CD4-positive, alpha-beta T cell treated with Interferon gamma for 1 hour (primary cell): ENCODE measurements around the gene TNP2.

Source experiments
- DNase-seq: peaks from one replicate; pipeline ENCODE4 v3.0.0-alpha.2; 2020

Gene TNP2

DNA sequence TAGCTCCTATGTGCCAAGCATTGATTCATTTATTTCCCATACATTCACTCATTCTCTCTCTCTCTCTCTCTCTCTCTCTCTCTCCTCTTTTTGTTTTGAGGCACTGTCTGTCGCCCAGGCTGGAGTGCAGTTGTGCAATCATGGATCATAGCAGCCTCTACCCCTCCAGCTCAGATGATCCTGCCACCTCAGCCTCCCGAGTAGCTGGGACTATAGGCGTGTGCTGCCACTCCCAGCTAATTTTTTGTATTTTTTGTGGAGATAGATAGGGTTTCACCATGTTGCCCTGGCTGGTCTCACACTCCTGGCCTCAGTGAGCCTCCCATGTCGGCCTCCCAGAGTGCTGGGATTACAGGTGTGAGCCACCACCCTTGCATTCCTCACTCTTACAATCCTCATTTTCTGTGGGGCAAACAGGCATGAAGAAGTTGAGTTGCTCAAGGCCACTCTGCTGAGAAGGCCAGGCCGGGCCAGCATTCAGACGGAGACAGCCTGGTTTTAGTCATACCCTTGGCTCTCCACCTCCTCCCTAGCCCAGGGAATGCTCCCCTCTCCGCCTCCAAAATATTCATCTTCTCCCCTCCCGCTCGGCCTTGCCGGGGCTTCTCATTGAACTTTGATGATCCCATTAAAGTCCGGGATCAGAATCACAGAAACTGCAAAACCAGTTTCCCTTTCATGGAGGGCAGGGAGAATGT is 7.9 kb upstream of the TNP2 start:
- DNase-seq, result no peak

DNA sequence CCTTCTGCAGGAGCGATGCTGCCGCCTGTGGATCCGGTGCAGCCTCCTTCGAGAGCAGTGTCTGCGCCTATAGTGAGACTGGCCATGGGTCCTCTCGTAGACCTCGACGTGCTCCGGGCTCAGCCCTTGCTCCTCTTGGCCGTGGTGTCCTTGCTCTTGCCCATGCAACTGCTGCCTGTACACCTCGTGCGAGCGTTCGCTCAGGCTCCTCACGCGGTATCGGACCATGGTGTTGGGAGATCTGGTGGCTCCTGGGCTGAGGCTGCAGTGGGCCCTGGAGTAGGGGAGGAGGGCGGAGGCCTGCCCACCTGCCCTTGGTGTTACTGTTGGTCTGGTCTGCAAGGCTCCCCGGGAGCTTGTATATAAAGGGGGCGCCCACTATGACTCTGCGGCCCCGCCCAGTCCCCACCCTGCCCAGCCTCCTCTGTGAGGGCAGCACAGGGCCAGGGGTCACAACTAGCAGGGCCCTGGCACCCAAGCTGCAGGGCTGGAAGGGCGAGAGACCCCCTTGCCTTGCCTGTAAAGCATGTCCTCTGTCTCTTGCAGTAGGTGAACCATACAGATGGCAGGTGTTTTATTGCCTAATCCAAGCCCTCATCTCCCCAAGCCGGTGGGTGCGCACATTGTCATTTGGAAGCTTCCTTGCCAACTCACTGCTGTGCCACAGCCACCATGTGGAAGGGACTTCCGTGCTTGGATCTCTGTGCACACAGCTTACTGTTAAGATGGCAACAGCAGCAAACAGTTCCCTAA is 7.2 kb upstream of the TNP2 start, which contains the start of gene PRM2:
Gene PRM2 (minus strand): TSS at position 338 of the 753 bp plus-strand sequence. CDS start 110 bp downstream, at position 228.
- DNase-seq, result no peak

DNA sequence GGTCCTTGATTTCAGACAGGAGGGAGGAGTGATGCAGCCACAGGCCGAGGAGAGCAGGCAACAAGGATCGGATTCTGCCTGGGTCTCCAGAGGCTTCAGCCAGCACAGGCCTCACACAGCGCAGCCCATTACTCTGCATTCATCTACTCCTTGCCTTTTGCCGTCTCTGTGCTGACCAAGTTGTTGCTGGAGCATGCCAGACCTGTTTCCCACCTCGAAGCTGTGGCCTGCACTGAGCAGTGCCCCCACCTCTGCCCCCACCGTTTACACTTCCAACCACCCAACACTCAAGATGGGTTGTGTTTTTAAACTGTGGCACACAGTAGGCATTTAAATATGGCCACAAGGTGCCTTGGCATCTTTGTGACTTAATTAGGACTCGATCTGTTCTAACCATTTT is 5.8 kb upstream of the TNP2 start:
- no peak for DNase-seq

DNA sequence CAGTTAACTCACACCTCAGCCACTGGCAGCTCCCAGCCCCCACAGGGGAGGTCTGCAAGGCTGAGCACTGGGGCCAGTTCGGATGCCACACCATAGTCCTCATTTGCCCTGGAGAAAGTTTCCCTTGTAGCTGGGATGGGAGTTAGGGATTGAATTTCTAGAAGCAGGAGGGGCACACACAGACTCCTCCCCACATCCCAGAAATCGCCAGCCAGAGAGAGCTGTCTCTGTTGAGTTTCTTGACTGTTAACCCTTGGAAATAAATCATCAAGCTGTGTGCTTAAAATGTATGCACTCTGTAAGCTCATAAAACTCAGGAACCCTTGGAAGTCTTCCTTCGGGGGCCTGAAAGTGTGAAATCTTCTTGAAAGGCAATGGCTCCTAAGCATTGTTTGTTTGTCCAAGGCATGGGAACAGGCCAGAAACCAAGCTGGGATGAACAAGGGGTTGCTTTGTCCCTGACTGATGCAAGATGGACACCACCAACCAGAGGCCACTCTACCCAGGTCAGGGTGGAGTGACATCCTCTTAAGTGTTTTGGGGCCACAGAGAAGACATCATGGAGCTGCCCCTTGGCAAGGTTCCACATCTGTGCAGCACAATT is 4.7 kb upstream of the TNP2 start:
- DNase-seq, result no peak

DNA sequence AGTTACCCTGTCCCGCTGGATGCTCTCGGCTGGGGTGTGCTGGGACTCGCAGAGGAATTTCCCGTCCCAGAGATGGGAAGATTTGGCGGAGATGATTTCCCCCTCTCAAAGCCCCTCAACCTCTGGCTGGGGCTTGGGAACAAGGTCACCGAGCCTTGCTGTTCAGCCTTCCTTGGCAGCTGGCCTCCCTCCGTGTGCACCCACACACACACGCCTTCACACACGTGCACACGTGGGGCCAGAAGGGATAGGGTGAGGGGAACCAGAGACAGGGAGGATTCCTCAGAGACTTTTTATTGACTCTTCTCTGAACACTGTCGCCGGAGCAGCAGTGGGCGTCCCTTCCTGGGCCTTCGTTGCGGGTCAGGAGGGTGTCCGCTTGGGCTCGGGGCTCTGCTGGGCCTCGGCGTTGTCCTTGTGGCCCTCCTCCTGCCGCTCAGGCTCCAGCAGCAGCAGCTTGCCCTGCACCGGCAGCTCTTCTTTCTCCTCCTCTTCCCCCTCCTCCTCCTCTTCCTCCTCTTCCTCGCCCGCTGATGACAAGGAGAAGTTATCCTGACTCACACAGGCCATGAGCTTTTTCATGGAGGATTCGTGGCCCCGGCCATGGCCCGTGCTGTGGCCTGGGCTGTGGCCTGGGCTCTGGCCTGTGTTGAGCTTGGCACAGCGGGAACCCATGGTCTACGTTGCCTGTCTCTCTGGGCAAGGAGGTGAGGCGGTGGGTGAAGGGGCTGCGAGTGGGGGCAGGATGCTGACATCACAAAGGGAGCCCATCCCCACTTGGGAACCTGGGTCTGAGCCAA is 4.0 kb upstream of the TNP2 start, which contains the start of gene PRM3:
Gene PRM3 (minus strand): TSS at position 709 of the 800 bp plus-strand sequence. CDS start 34 bp downstream, at position 675.
- no peak for DNase-seq

DNA sequence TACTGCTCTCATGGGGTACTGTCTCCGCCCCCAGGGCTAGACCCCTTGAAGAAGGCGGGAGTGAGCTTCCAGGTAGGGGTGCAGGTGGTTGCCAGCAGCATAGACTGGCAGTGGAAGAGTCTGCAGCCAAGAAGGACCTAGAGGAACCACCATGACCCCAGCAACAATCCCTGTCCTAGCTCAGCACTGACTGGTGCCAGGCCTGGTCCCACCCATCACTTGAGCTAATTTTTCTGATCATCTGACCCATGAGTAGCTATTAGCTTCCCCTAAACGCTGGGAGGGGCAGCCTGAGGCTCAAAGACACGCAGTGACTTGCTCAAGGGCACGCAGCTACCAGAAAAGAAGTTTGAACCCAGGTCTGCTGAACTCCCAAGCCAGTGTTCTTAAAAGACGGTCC is 3.4 kb upstream of the TNP2 start:
- no peak for DNase-seq

DNA sequence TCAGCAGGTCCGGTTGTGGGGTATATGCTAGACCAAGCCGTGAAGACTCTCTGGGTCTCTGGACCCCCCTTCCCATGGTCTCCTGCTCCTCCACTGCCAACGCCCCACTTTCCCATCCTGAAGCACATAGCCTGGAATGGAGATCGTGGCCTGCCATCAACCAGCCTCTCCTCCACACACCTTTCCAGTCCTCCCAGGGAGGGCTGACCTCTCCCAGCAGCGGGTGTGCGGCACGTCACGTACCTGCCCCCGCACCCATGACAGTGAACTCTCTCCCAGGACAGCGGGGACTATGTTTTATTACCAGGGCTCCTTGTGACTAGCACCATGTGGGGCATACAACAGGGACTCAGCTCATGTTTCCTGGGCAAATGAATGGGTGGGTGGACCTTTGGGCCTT is 2.5 kb upstream of the TNP2 start:
- no peak for DNase-seq

DNA sequence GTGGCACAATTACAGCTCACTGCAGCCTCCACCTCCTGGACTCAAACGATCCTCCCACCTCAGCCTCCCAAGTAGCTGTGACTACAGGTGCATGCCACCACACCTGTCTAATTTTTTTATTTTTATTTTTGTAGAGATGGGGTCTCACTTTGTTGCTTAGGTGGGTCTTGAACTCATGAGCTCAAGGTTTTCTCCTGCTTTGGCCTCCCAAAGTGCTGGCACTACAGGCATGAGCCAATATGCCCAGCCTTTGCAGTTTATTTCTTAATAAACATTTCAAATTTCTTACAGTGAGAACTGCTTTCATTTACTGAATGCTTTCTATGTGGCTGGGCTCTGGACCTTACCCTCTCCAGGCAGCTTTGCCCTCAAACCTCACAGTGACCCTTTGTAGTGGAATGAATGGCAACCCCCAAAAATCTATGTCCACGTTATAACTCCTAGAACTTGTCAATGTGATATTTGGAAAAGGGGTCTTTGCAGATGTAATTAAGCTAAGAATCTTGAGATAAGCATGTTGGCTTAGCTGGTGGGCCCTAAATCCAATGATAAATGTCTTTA is 1.6 kb upstream of the TNP2 start:
- DNase-seq, result no peak

DNA sequence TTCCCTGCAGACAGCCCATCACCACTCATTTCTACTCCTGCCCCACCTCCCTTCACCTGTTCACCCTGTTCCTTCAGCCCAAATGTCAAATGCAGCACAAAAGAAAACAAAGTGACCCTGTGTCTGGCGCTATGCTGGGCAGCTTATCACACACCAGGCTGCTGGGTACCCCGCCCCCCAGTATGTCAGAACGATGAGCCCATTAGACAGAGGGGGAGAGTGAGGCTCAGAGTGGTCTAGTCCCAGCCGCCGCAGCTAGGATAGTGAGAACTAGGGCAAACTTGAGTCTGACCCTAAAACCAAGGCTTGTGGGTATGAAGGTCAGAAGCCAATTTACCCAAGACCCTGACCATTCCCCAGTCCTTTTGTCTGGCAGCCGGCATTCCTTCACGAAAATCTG is 4.0 kb downstream of the TNP2 start:
- DNase-seq, result no peak

DNA sequence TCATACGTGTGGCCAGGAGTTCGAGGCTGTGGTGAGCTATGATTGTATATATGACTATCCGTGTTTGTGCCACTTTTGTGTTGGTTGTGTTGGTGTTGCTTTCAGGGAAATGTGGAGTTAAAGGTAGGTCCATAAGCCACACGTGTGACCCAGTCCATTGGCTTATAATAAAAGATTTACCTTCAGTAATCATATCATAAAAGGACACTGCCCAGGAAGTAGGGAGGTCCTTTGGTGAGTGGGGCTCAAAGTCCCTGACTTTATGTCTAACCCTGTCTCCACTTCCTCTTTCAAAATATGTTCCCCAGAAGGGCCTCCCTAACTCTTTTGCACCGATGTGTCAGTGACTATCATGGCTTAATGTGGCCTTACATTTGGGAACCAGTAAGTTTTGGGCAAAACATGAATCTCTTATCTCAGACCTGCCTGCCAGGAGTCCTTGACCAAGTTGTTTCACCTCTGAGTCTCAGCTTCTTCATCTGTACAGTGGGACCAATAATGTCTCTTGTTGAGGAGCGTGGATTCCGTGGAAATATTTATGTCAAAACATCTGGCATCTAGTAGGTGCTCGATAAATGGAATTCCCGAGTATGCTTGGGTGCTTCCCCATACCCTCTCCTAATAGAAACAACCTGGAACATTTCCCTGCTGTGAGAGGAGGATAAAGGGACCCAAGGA is 4.8 kb downstream of the TNP2 start:
- no peak for DNase-seq

DNA sequence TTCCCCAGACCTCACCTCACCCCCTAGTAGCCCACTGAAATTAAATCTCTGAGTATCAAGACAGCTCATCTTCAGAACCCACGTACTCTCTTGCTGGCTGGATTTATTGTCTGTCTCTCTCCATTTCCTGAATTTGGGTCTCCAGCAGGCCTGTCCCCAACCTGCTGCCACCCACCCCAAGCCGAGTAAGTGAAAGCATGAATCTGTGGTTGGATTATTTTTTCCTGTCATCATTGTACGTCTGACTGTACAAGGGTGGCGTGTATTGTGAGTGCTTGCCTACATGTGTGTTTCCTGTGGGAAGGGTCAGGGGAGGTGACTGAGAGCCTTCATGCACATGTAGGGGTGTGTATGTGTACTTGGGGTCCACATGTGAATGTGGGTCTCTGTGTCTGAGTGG is 5.4 kb downstream of the TNP2 start:
- no peak for DNase-seq

DNA sequence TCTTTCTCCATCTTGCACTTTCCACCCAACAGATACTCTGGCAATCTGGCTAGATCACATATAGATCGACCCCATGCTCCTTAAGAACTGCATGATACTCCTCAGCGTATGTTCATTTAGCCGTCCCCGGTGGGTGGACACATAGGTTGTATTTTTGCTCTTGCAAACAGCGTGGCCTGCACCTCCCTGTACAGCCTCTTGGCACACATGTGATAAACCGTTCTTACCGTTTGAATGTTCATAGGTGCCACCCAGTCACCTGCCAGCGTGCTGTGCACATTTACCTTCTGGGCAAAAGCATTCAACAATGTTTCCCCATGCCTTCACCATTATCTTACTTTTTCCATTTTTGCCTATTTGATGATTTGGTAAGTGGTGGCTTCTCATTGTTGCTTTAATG is 6.2 kb downstream of the TNP2 start:
- DNase-seq, result no peak

DNA sequence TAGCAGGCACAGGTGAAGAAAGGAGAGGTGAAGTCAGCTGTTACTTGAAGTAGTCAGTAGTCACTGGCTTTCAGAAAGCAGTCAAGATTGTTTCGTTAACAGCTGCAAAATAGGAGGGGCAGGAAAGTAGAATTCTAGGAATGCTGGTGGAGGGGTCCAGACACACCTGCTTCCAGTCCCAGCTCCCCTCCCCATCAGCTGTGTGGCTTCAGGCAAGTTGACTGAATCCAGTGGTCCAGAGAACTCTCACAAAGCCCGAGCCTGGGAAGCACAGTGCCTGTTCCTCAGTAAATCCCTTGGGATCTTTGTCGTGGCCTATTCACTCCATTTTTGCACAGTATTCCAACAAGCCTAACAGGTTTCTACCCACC is 8.5 kb downstream of the TNP2 start:
- no peak for DNase-seq

DNA sequence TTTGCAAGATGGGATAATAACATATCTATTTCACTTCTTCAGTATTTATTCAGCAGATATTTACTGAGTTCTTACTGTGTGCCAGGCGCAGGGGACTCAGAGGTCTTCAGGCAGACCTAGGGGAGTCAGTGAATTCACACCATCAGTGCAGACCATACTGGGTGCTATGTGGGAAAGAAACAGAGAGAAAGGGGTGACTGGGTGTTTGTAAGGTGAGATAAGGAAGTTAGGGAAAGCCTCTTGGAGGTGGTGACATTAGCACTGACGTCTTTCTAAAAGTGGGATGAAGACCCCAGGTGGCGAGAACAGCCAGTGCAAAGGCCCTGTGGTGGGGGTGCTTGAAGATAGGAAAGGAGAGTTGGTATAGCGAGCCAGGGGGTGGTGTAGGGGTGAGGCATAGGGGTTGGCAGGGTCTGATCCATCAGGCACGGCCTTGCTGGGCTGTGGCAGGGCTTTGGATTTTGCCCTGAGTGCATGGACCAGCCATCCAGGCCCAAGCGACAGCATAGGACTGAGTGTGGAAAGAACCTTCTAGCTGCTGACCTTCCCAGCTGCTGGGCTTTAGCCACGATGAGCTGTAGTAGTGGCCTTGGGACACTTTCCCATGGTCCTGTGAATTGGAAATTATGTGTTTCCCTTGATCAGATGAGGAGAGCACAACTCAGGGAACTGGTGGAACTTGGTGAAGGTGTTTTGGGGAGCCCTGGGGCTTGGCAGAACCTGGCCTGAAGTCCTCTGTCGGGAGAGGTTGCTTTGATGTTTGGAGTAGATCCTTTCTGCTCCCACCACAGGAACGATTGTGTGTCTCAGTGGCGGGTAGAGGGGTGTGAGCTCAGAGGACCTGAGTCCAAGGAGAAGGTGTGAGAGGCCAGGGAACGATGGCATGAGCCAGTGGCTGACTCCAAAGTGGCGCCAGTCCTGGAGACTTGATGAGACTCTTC is 9.2 kb downstream of the TNP2 start:
- no peak for DNase-seq

DNA sequence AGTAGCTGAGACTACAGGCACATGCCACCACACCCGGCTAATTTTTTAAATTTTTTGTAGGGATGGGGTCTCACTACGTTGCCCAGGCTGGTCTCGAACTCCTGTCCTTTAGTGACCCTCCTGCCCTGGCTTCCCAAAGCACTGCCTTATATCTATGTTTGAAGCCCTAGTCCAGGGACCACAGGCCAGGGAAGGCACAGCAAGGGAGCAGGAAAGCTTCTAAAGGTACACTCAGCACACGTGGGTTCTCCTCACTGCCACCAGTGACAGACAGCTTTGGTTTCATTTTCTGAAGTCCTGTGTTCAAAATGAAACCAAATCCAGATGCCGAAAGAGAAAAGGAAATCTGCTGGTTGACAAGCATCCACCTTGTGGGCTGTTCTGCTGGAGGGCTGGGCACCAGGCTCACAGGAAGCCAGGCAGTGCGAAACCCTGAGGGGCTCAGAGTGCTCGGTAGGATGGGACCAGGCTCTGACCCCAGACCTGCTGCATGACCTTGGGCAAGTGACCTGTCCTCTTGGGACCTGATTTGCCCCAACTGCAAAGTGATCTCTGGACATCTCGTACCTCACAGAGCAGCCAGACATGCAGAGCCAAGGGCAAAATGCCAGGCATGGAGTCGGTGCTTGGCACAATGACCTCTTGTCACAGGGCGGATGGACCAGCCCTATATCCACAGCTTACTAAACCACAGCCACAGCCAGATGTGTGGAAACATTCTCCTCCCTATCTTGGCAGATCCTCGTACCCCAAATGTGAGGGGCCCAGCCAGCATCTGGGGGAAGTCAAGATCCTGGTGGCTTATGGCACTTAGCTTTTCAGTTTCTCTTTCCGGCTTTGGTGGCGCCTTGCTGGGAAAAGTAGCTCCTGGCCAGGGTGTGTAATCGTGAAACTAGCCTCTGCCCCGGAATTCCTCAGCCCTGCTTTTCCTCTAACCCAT is 10.3 kb downstream of the TNP2 start:
- no peak for DNase-seq

DNA sequence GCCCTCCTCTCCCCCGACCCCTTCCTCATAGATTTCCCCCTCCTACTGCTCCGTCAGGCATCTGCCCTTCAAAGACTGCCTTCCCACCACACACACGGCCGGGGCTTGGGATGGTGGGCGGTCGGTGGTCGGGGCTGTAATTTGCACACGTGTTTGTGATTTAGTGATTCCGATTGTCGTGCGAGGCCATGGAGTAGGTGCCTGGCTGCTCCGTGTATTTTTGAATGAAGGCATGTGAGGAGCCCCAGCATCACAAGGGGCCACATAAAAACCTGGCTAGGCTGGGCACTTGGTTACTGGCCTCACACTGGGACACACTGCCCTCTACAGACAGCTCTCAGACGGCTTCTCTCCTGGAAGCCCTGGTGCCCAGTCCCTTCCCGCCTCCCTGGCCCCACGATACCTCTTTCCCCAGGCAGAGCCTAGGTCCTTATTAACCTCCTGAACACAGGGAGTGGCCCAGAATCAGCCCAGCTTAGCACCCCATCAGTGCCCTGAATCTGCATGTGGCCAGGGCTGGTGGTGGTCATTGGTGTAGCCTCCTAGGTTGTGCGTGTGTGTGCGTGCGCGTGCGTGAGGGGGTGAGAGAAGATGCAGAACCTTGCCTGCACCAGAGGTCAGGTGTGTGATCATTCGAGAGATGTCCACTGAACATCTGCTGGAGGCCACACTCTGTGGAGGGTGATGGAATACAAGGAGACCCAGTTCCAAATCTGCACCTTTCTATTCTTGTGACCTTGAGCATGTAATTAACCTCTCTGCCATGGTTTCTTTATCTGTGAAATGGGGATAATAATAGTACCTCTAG is 11.8 kb downstream of the TNP2 start:
- peak; percentile 68 for DNase-seq

DNA sequence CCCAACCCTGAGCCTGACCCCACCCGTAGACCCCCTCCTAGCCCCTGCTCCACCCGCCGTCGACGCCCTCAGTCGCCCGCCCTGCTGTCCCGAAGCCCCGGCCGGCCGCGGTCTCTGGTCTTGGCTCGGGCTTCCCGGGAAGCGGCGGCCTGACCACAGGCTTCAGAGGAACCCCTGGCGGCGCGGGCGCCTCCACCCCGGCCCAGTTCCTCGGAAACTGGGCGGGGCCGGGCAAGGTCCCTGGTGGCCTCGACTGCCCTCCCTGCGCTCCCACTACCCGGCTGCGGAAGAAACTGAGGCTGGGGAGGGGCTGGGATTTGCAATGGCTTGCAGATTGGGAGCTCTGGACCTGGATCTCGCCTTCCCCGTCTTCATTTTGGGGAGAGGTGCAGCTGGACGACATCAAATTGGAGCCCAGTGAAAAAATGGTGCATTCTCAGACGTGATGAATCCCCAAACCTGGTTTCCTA is 12.4 kb downstream of the TNP2 start:
- DNase-seq, result no peak

DNA sequence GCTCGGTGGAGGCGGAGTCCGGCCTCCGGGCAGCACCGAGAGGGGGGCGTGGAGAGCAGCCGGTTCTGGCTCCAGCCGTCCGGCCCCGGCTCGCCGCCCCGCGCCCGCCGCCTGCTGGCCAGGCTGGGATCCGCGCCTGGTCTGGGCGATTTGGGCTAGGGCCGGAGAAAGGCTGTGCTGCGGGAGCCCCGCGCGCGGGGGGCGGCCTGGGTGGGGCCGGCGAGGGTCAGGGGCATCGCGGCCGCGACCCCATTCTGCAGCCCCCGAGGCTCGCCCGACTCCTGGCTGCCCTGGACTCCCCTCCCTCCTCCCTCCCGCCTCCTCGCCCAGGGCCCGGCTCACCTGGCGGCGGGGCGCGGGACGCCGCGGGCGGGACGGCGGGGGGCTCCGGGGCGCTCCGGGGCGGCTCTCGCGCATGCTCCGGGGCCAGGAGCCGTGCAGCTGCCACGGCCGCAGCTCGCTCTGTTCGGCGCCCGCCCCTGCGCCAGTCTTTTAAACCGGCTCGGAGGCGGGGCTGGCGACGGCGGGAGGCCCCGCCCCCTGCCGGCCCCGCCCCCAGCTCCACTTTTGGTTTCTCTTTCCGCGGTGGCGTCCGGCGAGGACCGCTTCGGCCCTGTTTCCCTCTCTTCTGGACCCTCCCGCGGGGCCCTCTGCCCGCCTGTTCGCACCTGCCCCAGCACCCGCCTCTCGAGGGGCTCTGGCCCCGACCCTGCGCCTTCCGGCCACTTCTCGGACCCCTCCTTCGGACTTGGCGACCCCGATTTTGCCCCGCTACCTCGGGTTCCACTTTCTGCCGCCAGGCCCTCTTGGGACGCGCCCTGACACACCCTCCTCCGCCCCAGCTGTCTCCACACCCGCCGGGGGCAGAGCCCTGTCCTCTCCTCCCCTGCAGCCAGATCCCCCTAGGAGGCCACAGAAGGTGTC is 13.1 kb downstream of the TNP2 start, which contains the start of gene SOCS1:
Gene SOCS1 (minus strand): TSS at position 468 of the 924 bp plus-strand sequence. CDS start 726 bp downstream, outside the sequence.
- peak; percentile 87 for DNase-seq
